Heart right ventricle (tissue), 16 donors: ENCODE data around the gene VASP. TPM values are rescaled to one million over a fixed set of nuclear protein-coding genes. Genes with fewer than 3 reads are reported as not detected.

Experiments
- ATAC-seq, 8 donors: fragments of 200-7000 bp; cut with Tn5 transposase; one replicate each; pipeline ENCODE4 v1.9.1; 2020; ENCODE audit warnings: mild to moderate bottlenecking in 8 of 8, moderate library complexity in 8 of 8, moderate number of reproducible peaks in 1 of 8
- DNase-seq, 2 donors: peaks; one replicate each; pipeline ENCODE4 v3.0.0-alpha.2; 2020
- H3K27ac ChIP-seq, 10 donors: fragments of 200-600 bp; sonication (generic) in 2 of 10; one replicate each; pipeline versions ENCODE4 v1.5.0 to v1.8.0; 2020 to 2022; ENCODE audit warnings: mild to moderate bottlenecking in 3 of 10
- H3K27me3 ChIP-seq, 7 donors: fragments of 200-600 bp; one replicate each; pipeline ENCODE4 v1.8.0; 2021 to 2022; ENCODE audit warnings: mild to moderate bottlenecking in 2 of 7
- H3K36me3 ChIP-seq, 9 donors: fragments of 200-600 bp; sonication (generic) in 1 of 9; one replicate each; pipeline versions ENCODE4 v1.5.0 to v1.8.0; 2020 to 2022; ENCODE audit warnings: mild to moderate bottlenecking in 2 of 9
- H3K4me1 ChIP-seq, 9 donors: fragments of 200-600 bp; sonication (generic) in 1 of 9; one replicate each; pipeline versions ENCODE4 v1.5.0 to v1.8.0; 2020 to 2022; ENCODE audit warnings: mild to moderate bottlenecking in 4 of 9
- H3K4me3 ChIP-seq, 10 donors: fragments of 200-600 bp; sonication (generic) in 2 of 10; one replicate each; pipeline versions ENCODE4 v1.5.0 to v1.8.0; 2020 to 2022; ENCODE audit warnings: mild to moderate bottlenecking in 7 of 10, moderate library complexity in 2 of 10
- H3K9me3 ChIP-seq, 11 donors: fragments of 200-600 bp in 10 of 11; sonication (generic) in 2 of 11; one replicate each; pipeline versions ENCODE4 v1.5.0 to v1.8.0; 2013 to 2022; ENCODE audit warnings: mild to moderate bottlenecking in 2 of 11, control low read depth in 1 of 11, moderate library complexity in 1 of 11
- WGBS, 2 donors: extraction: QIAGEN DNeasy Blood & Tissue Kit; methylation state at CpG; one replicate each; pipeline ENCODE4 v1.1.7; 2013; ENCODE audit warnings: inconsistent platforms in 1 of 2; 5-methylcytosine and 5-hydroxymethylcytosine counted together
- intact Hi-C, 10 donors: fragments of 100-400 bp; cut with DNase I; formaldehyde crosslinking; loops; one replicate each; pipeline versions ENCODE4 v1.11.1 to v1.14.2; 2022
- polyA plus RNA-seq, 2 donors: library from polyadenylated mRNA; stranded (reverse); fragments of 200-250 nt; gene quantifications; one replicate each; pipeline ENCODE4 v1.2.3, GENCODE V29; 2013
- total RNA-seq, 10 donors: library from RNA; stranded (reverse); fragmentation: NEBNext Ultra II Directional in 3 of 10; extraction: Animal tissue kit (Norgen Biotek cat#: 25700) in 3 of 10; gene quantifications; one replicate each; pipeline versions ENCODE4 v1.2.1 to v1.2.4, GENCODE V29; 2021 to 2023
- TF ChIP-seq, protein P1 (sequence below), 9 donors: fragments of 200-600 bp; sonication (generic) in 2 of 9; IDR thresholded peaks; one replicate each; pipeline versions ENCODE4 v1.5.0 to v1.8.0; 2021 to 2022; ENCODE audit warnings: antibody characterized with exemption in 9 of 9, mild to moderate bottlenecking in 5 of 9, moderate library complexity in 1 of 9
- donor health status: Arrhythmogenic right ventricular cardiomyopathy.
- donor health status: ischemic (EF 13 %, LVEDD 7.1; RV severe dilation, severe dysfunction).
- donor health status: healthy with polysubstance abuse.
- donor health status: DM: no; HTN: yes; CAD: no.
- donor health status: DM: no; HTN: no; CAD: no.
- donor health status: ischemic (EF 25% LVEDD 6.9; RV normal size, moderate dysfunction).
- donor health status: ischemic (EF 25% LVEDD 5.7; RV mildly dilated, moderate dysfunction).
- donor health status: healthy.
- donor health status: DM: yes; HTN: yes; CAD: no.
- donor health status: Ischemic cardiomyopathy.
- donor health status: ischemic (EF 35%, LVEDD 5.7; RV mildly dilated, moderate dysfunction).
- donor health status: nonischemic (EF 11% LVEDD 7.7; RV severe dilation, severe dysfunction).
- donor health status: DM: yes; HTN: yes; CAD: no.
- donor health status: PGD.
- donor health status: ischemic (EF 29% LVEDD 5.4; RV normal size, mild dysfunction).
- donor health status: nonischemic (EF 23%, LVEDD 6.1; RV moderate dilation, normal function).

The VASP gene
- total and polyA plus RNA-seq, 12 donors, result 24.9 to 78.6 (median 43.6) TPM

- Histone ChIP-seq H3K4me3 (no peak overlapping the region), H3K27me3 (peaks cover 0 to 50% (median 24%) of the 10 kb centered on the region in 7 donors), H3K27ac (no peak overlapping the region), H3K36me3 (no peaks in the 10 kb centered on the region), H3K4me1 (peaks cover 10 to 68% (median 43%) of the 10 kb centered on the region in 9 donors), H3K9me3 (no peaks in the 10 kb centered on the region)
- 29 to 34% methylated on average over 16 of the region's 16 CpGs for WGBS, 2 donors
- intact Hi-C loops, result loop anchor here in 3 of 10 donors (10.0 kb wide), 1 partner anchor 147 kb away; no protein-coding TSS in a partner anchor
- DNase-seq (no peak), ATAC-seq (no peak)
- TF ChIP-seq, protein P1, sequence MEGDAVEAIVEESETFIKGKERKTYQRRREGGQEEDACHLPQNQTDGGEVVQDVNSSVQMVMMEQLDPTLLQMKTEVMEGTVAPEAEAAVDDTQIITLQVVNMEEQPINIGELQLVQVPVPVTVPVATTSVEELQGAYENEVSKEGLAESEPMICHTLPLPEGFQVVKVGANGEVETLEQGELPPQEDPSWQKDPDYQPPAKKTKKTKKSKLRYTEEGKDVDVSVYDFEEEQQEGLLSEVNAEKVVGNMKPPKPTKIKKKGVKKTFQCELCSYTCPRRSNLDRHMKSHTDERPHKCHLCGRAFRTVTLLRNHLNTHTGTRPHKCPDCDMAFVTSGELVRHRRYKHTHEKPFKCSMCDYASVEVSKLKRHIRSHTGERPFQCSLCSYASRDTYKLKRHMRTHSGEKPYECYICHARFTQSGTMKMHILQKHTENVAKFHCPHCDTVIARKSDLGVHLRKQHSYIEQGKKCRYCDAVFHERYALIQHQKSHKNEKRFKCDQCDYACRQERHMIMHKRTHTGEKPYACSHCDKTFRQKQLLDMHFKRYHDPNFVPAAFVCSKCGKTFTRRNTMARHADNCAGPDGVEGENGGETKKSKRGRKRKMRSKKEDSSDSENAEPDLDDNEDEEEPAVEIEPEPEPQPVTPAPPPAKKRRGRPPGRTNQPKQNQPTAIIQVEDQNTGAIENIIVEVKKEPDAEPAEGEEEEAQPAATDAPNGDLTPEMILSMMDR (IDR thresholded peaks at IDR 0.05), result no peak
These were observed 9.5 kb upstream of the VASP start for GRCh38 chr19:45497791-45498190.

DNA sequence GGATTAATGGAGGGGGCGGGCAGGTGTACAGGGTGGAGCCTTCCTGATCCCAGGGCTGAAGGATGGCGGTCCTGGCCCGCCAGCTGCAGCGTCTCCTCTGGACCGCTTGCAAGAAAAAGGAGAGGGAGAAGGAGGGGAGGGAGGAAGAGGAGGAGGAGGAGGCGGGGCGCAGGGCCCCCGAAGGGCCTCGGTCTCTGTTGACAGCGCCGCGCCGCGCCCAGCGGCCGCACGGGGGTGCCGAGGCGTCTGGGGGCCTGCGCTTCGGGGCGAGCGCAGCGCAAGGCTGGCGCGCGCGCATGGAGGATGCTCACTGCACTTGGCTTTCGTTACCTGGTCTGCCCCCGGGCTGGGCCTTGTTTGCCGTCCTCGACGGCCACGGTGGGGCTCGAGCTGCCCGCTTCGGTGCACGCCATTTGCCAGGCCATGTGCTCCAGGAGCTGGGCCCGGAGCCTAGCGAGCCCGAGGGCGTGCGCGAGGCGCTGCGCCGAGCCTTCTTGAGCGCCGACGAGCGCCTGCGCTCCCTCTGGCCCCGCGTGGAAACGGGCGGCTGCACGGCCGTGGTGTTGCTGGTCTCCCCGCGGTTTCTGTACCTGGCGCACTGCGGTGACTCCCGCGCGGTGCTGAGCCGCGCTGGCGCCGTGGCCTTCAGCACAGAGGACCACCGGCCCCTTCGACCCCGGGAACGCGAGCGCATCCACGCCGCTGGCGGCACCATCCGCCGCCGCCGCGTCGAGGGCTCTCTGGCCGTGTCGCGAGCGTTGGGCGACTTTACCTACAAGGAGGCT, 8.7 kb upstream of the VASP start, which contains the start of gene PPM1N:
Gene PPM1N (plus strand): TSS at position 33 of the 785 bp plus-strand sequence. CDS start 30 bp downstream, at position 63.
- intact Hi-C loops, result loop anchor here in 3 of 10 donors (10.0 kb wide), 1 partner anchor 146 kb away; no protein-coding TSS in a partner anchor
- H3K9me3 ChIP-seq, result no peaks in the 10 kb centered on the region
- peak within 1 kb of the TSS in 9 of 10 donors; percentile 19 to 86 (median 72) for H3K4me3 ChIP-seq
- 2% methylated on average over 76 to 89 of the region's 89 CpGs for WGBS, 2 donors
- no peaks in the 10 kb centered on the region for H3K36me3 ChIP-seq
- ATAC-seq (peak in 1 of 8 donors; percentile 4), DNase-seq (no peak)
- TF ChIP-seq, protein P1 (IDR thresholded peaks at IDR 0.05), result peak in 4 of 9 donors; percentile 21 to 36 (median 28)
- H3K27ac ChIP-seq, result peak within 1 kb of the TSS in 2 of 10 donors; percentile 41 to 60
- H3K27me3 ChIP-seq, result peaks cover 0 to 44% (median 24%) of the 10 kb centered on the region in 7 donors
- peaks cover 6 to 65% (median 37%) of the 10 kb centered on the region in 9 donors for H3K4me1 ChIP-seq

- ATAC-seq, result peak in 2 of 8 donors; percentile 2 to 29
- Histone ChIP-seq H3K27ac (peak overlapping the region in 1 of 10 donors; percentile 44), H3K4me3 (peak overlapping the region in 7 of 10 donors; percentile 2 to 43 (median 18)), H3K4me1 (peaks cover 4 to 62% (median 34%) of the 10 kb centered on the region in 9 donors), H3K36me3 (no peaks in the 10 kb centered on the region), H3K9me3 (no peaks in the 10 kb centered on the region), H3K27me3 (peaks cover 0 to 44% (median 24%) of the 10 kb centered on the region in 7 donors)
- 7 to 11% methylated on average over 37 of the region's 37 CpGs for WGBS, 2 donors
- TF ChIP-seq, protein P1 (IDR thresholded peaks at IDR 0.05), result no peak
- intact Hi-C loops, result loop anchor here in 3 of 10 donors (10.0 kb wide), 1 partner anchor 145 kb away; no protein-coding TSS in a partner anchor
- DNase-seq, result peak in 1 of 2 donors; percentile 45
These were observed 7.8 kb upstream of the VASP start for GRCh38 chr19:45499196-45500180.
